B cell (primary cell): Measurements from ENCODE around the gene HAP1. TPM values are rescaled to one million over a fixed set of nuclear protein-coding genes. Genes with fewer than 3 reads are reported as not detected.

ENCODE experiments used
- ATAC-seq: fragments of 200-7000 bp; cut with Tn5 transposase; one replicate; pipeline ENCODE4 v1.10.0; 2021; ENCODE audit warnings: low read depth, mild to moderate bottlenecking, moderate number of reproducible peaks, moderate library complexity
- CTCF ChIA-PET: fragments of 350-600 bp; sonication (Branson Sonifier 250); formaldehyde crosslinking; loops from one replicate; lab custom pipeline; 2021; ENCODE audit warnings: antibody characterized with exemption, inconsistent platforms; lab: Charles Lee
- POLR2A ChIA-PET: fragments of 350-600 bp; sonication (Branson Sonifier 250); formaldehyde crosslinking; loops from one replicate; lab custom pipeline; 2021; ENCODE audit warnings: antibody characterized with exemption; lab: Charles Lee
- DNase-seq: peaks from one replicate; pipeline ENCODE4 v3.0.0; 2013
- H2AFZ ChIP-seq: 2 replicates; pipeline ENCODE4 v1.6.1; 2012; ENCODE audit warnings: mild to moderate bottlenecking, low read depth, low read length; ENCODE audit not compliant: insufficient read depth, poor library complexity, severe bottlenecking
- H3K27ac ChIP-seq, 2 donors: 1 replicate in 1 of 2; 2 replicates in 1 of 2; pipeline ENCODE4 v1.5.1; 2012 to 2013; ENCODE audit warnings: low read length in 2 of 2, mild to moderate bottlenecking in 2 of 2, moderate library complexity in 1 of 2
- H3K27me3 ChIP-seq, 4 experiments: fragments of 200-600 bp in 1 of 4; sonication (generic) in 1 of 4; replicated peaks in 1 of 4; 1 replicate in 2 of 4; 2 replicates in 2 of 4; pipeline versions ENCODE4 v1.6.1 to v1.7.0; 2013 to 2016; ENCODE audit warnings: low read length in 3 of 4, mild to moderate bottlenecking in 2 of 4, mixed read lengths in 1 of 4, moderate library complexity in 1 of 4; ENCODE audit not compliant: insufficient read depth in 4 of 4, control insufficient read depth in 3 of 4; ENCODE audit errors: control extremely low read depth in 1 of 4
- H3K36me3 ChIP-seq, 2 experiments: replicated peaks in 1 of 2; 1 replicate in 1 of 2; 2 replicates in 1 of 2; pipeline versions ENCODE4 v1.6.1 to v1.7.1; 2013; ENCODE audit warnings: low read length in 1 of 2; ENCODE audit not compliant: insufficient read depth in 2 of 2, control insufficient read depth in 1 of 2; ENCODE audit errors: control extremely low read depth in 1 of 2, extremely low read depth in 1 of 2
- H3K4me1 ChIP-seq, 2 donors: fragments of 200-600 bp in 1 of 2; sonication (generic) in 1 of 2; 1 replicate in 1 of 2; 2 replicates in 1 of 2; pipeline versions ENCODE4 v1.5.1 to v1.6.1; 2013 to 2017; ENCODE audit warnings: low read length in 2 of 2; ENCODE audit not compliant: control insufficient read depth in 2 of 2, insufficient read depth in 2 of 2
- H3K4me2 ChIP-seq: replicated peaks from 2 replicates; pipeline ENCODE3; 2012; ENCODE audit warnings: mild to moderate bottlenecking, low read depth, low read length; ENCODE audit not compliant: poor library complexity, severe bottlenecking
- H3K4me3 ChIP-seq, 5 experiments: fragments of 200-600 bp in 1 of 5; sonication (generic) in 1 of 5; 1 replicate in 3 of 5; 2 replicates in 2 of 5; pipeline versions ENCODE4 v1.5.1 to v1.7.0; 2011 to 2016; ENCODE audit warnings: low read length in 4 of 5, mild to moderate bottlenecking in 4 of 5, low read depth in 2 of 5, control low read depth in 1 of 5, moderate library complexity in 1 of 5; ENCODE audit not compliant: insufficient read depth in 1 of 5; ENCODE audit errors: control extremely low read depth in 1 of 5, extremely low read depth in 1 of 5
- H3K79me2 ChIP-seq: fragments of 200-600 bp; sonication (generic); one replicate; pipeline ENCODE4 v1.6.0; 2016; ENCODE audit warnings: low read length; ENCODE audit not compliant: control insufficient read depth, insufficient read depth
- H3K9ac ChIP-seq: fragments of 200-600 bp; sonication (generic); 2 replicates; pipeline ENCODE4 v1.6.1; 2017; ENCODE audit warnings: mild to moderate bottlenecking, low read length, moderate library complexity
- H3K9me3 ChIP-seq, 3 donors: one replicate each; pipeline versions ENCODE4 v1.6.1 to v1.7.1; 2013; ENCODE audit warnings: low read length in 2 of 3; ENCODE audit not compliant: control insufficient read depth in 2 of 3, insufficient read depth in 1 of 3; ENCODE audit errors: control extremely low read depth in 1 of 3
- H4K20me1 ChIP-seq: 2 replicates; pipeline ENCODE4 v1.6.0; 2012; ENCODE audit warnings: mild to moderate bottlenecking, low read length; ENCODE audit not compliant: insufficient read depth, control insufficient read depth, poor library complexity, severe bottlenecking
- H3K27ac Mint-ChIP-seq: one replicate; pipeline ENCODE4 v1.8.0; 2021; ENCODE audit warnings: mixed read lengths
- H3K27me3 Mint-ChIP-seq: one replicate; pipeline ENCODE4 v1.8.0; 2021; ENCODE audit warnings: mixed read lengths
- H3K4me1 Mint-ChIP-seq: one replicate; pipeline ENCODE4 v1.8.0; 2021; ENCODE audit warnings: mixed read lengths
- H3K4me3 Mint-ChIP-seq: one replicate; pipeline ENCODE4 v1.8.0; 2021; ENCODE audit warnings: mixed read lengths
- H3K9me3 Mint-ChIP-seq: one replicate; pipeline ENCODE4 v1.8.0; 2022; ENCODE audit warnings: mixed read lengths; ENCODE audit not compliant: insufficient read depth
- CTCF ChIP-seq: fragments of 200-600 bp; IDR thresholded peaks from one replicate; pipeline ENCODE4 v1.8.0; 2022; ENCODE audit warnings: antibody characterized with exemption, mild to moderate bottlenecking
- EZH2 ChIP-seq: IDR thresholded peaks from 2 replicates; pipeline ENCODE4 v1.6.1; 2012; ENCODE audit warnings: borderline replicate concordance, low read depth, mild to moderate bottlenecking, moderate library complexity, low read length; ENCODE audit not compliant: insufficient read depth, poor library complexity, severe bottlenecking
- WGBS: methylation state at CpG from one replicate; pipeline ENCODE4 v1.1.5; 2013; ENCODE audit warnings: missing lambda C conversion rate; ENCODE audit not compliant: insufficient coverage; 5-methylcytosine and 5-hydroxymethylcytosine counted together
- intact Hi-C: fragments of 100-400 bp; cut with micrococcal nuclease; formaldehyde crosslinking; loops from one replicate; pipeline ENCODE4 v1.10.0; 2022
- polyA plus RNA-seq: library from polyadenylated mRNA; depleted of rRNA; stranded (reverse); fragments of >200 nt; gene quantifications from 2 replicates; pipeline ENCODE4 v1.2.3, GENCODE V29; 2012
- total RNA-seq, 2 donors: library from RNA; stranded (reverse); fragments of 120-200 nt in 1 of 2; gene quantifications; 1 replicate in 1 of 2; 2 replicates in 1 of 2; pipeline versions ENCODE4 v1.2.3 to v1.2.4, GENCODE V29; 2013 to 2022

HAP1 gene
- total and polyA plus RNA-seq, 2 donors (not counting 1 experiment from before 2014, with no cell fraction given) = 0.03 to 0.37 TPM

DNA sequence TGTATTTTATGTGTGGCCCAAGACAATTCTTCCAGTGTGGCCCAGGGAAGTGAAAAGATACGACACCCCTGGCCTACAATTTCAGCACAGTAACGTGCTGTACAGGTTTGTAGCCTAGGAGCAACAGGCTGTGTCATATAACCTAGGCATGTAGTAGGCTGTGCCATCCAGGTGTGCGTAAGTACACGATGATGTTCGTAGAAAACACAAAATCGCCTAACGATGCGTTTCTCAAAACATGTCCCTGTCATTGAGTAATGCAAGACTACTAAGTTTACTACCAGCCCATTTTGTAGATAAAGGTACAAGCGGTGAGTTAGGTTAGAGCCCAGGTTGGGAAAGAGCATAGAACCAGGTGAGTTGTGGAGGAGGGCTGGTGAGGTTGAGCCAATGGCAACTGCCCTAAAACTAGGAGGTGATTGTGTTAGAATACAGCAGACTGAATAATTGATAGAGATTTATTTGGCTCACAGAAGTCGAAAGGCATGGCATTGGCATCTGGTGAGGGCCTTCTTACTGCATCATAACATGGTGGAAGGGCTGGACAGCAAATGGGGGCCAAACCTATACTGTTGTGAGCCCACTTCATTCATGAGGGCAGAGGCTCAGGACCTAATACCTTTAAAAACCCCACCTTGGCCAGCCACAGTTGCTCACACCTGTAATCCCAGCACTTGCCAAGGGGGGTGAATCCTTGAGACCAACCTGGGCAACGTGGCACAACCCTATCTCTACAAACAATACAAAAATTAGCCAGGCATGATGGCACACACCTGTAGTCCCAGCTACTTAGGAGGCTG, 41.5 kb downstream of the HAP1 start:
- ChIA-PET CTCF (interaction anchor here (0.6 to 9.2 kb wide), 5 partner anchors 14 to 1159 kb away, joined by 3 to 212 read pairs (median 8); partner anchors contain the start of gene P3H4), POLR2A (interaction anchor here (0.7 to 1.2 kb wide), 3 partner anchors 17 to 1712 kb away, joined by 4 to 10 read pairs (median 5); partner anchors contain the start of gene PSMD3)
- Histone ChIP-seq H3K9ac (no peak overlapping the region), H3K4me1 (peaks cover 17 to 26% of the 10 kb centered on the region in 2 donors), H3K4me2 (no peak overlapping the region), H4K20me1 (peaks cover 46% of the 10 kb centered on the region), H3K79me2 (peaks cover 18% of the 10 kb centered on the region), H2AFZ (no peak overlapping the region), H3K36me3 (peaks cover 6 to 59% of the 10 kb centered on the region in 2 experiments), H3K27ac (no peak overlapping the region), H3K4me3 (no peak overlapping the region), H3K9me3 (no peaks in the 10 kb centered on the region), H3K27me3 (no peaks in the 10 kb centered on the region)
- no peaks in the 10 kb centered on the region for H3K9me3 Mint-ChIP-seq
- 97% methylated on average over 9 of the region's 11 CpGs for WGBS
- peak overlapping the region; percentile 8 for H3K27ac Mint-ChIP-seq
- DNase-seq = peak; percentile 54
- peaks cover 48% of the 10 kb centered on the region for H3K4me1 Mint-ChIP-seq
- intact Hi-C loops = no loop called here
- no peak for ATAC-seq
- TF ChIP-seq EZH2 (no peak), CTCF (no peak)
- no peak overlapping the region for H3K4me3 Mint-ChIP-seq
- H3K27me3 Mint-ChIP-seq = no peaks in the 10 kb centered on the region
